GM19468 (cell line): ENCODE data around the gene ADD3.
"Not testable (repeated sequence)": the region's sequence is repeated elsewhere in the genome, so short reads cannot be mapped to it uniquely, and the experiment has no call there.

Experiments used
- ATAC-seq: cut with Tn5 transposase; IDR thresholded peaks from one replicate; pipeline ENCODE4 v1.9.1; 2021; ENCODE audit warnings: mild to moderate bottlenecking, moderate library complexity, moderate number of reproducible peaks; ENCODE audit not compliant: unreplicated experiment; ENCODE audit errors: extremely low read depth

ADD3 gene

GRCh38 chr10:109975244-109976190, 32.3 kb upstream of the ADD3 start:
- ATAC-seq: no peak

GRCh38 chr10:109976681-109977080, 31.1 kb upstream of the ADD3 start:
- no peak for ATAC-seq

GRCh38 chr10:109977382-109977806, 30.4 kb upstream of the ADD3 start:
- no peak for ATAC-seq

GRCh38 chr10:109978481-109978880, 29.3 kb upstream of the ADD3 start:
- ATAC-seq: no peak

GRCh38 chr10:109979215-109979614, 28.6 kb upstream of the ADD3 start:
- no peak for ATAC-seq

GRCh38 chr10:109981650-109982049, 26.1 kb upstream of the ADD3 start:
- ATAC-seq: no peak

GRCh38 chr10:109982123-109982522, 25.7 kb upstream of the ADD3 start:
- ATAC-seq: no peak

GRCh38 chr10:109982812-109983211, 25.0 kb upstream of the ADD3 start:
- no peak for ATAC-seq

GRCh38 chr10:109984013-109984412, 23.8 kb upstream of the ADD3 start:
- no peak for ATAC-seq

GRCh38 chr10:109985768-109986167, 22.0 kb upstream of the ADD3 start:
- ATAC-seq: not testable (repeated sequence)

- no peak for ATAC-seq
Observed at GRCh38 chr10:109987452-109988211, 20.2 kb upstream of the ADD3 start.

GRCh38 chr10:109988212-109988596, 19.6 kb upstream of the ADD3 start:
- no peak for ATAC-seq

GRCh38 chr10:109991266-109991855, 16.4 kb upstream of the ADD3 start:
- ATAC-seq: no peak

- no peak for ATAC-seq
Observed at GRCh38 chr10:109992485-109992884, 15.3 kb upstream of the ADD3 start.

GRCh38 chr10:109993551-109994330, 14.0 kb upstream of the ADD3 start:
- no peak for ATAC-seq

- no peak for ATAC-seq
Observed at GRCh38 chr10:109994711-109995577, 12.8 kb upstream of the ADD3 start.

- no peak for ATAC-seq
Observed at GRCh38 chr10:109995595-109995994, 12.2 kb upstream of the ADD3 start.

- ATAC-seq: peak; percentile 91
Observed at GRCh38 chr10:109996225-109996624, 11.6 kb upstream of the ADD3 start.

GRCh38 chr10:109996766-109997171, 11.0 kb upstream of the ADD3 start:
- peak; percentile 7 for ATAC-seq
